ENCODE measurements around the gene PRPF40B. TPM values are rescaled to one million over a fixed set of nuclear protein-coding genes. Genes with fewer than 3 reads are reported as not detected.

PRPF40B gene
- total RNA-seq, 1 donor from 2014 or later: 7.3 TPM

GRCh38 chr12:49635036-49635435 lies 11.7 kb downstream of the PRPF40B start:
- H3K36me3 ChIP-seq (ENCODE audit: control insufficient read depth in 3 of 3, insufficient read depth in 3 of 3, low read length in 3 of 3): peaks cover 36 to 50% (median 41%) of the 10 kb centered on the region in 3 donors
- no peaks in the 10 kb centered on the region for H3K9me3 ChIP-seq (ENCODE audit: control insufficient read depth in 3 of 3, low read length in 3 of 3)
- peaks cover 7 to 15% (median 11%) of the 10 kb centered on the region in 3 donors for H3K4me1 ChIP-seq (ENCODE audit: control insufficient read depth in 3 of 3, insufficient read depth in 3 of 3, low read length in 3 of 3)
- no peak overlapping the region for H3K27ac ChIP-seq (ENCODE audit: low read depth, low read length)
- no peaks in the 10 kb centered on the region for H3K27me3 ChIP-seq (ENCODE audit: control insufficient read depth in 3 of 3, insufficient read depth in 3 of 3, low read length in 3 of 3)
- H3K4me3 ChIP-seq (ENCODE audit: low read length in 3 of 3): no peak overlapping the region
- no peak overlapping the region for H3K9ac ChIP-seq (ENCODE audit: low read depth in 1 of 3, low read length in 3 of 3)

- Histone ChIP-seq H3K27me3 (ENCODE audit: control insufficient read depth in 3 of 3, insufficient read depth in 3 of 3, low read length in 3 of 3) (no peaks in the 10 kb centered on the region), H3K9me3 (ENCODE audit: control insufficient read depth in 3 of 3, low read length in 3 of 3) (no peaks in the 10 kb centered on the region), H3K9ac (ENCODE audit: low read depth in 1 of 3, low read length in 3 of 3) (no peak overlapping the region), H3K4me1 (ENCODE audit: control insufficient read depth in 3 of 3, insufficient read depth in 3 of 3, low read length in 3 of 3) (peaks cover 11 to 21% (median 14%) of the 10 kb centered on the region in 3 donors), H3K27ac (ENCODE audit: low read depth, low read length) (no peak overlapping the region), H3K36me3 (ENCODE audit: control insufficient read depth in 3 of 3, insufficient read depth in 3 of 3, low read length in 3 of 3) (peaks cover 36 to 50% (median 41%) of the 10 kb centered on the region in 3 donors), H3K4me3 (ENCODE audit: low read length in 3 of 3) (no peak overlapping the region)
Observed at GRCh38 chr12:49635656-49636055, 12.3 kb downstream of the PRPF40B start.

- Histone ChIP-seq H3K4me3 (ENCODE audit: low read length in 3 of 3) (no peak overlapping the region), H3K9me3 (ENCODE audit: control insufficient read depth in 3 of 3, low read length in 3 of 3) (no peaks in the 10 kb centered on the region), H3K9ac (ENCODE audit: low read depth in 1 of 3, low read length in 3 of 3) (peak overlapping the region in 1 of 3 donors; percentile 60), H3K27ac (ENCODE audit: low read depth, low read length) (no peak overlapping the region), H3K27me3 (ENCODE audit: control insufficient read depth in 3 of 3, insufficient read depth in 3 of 3, low read length in 3 of 3) (no peaks in the 10 kb centered on the region), H3K4me1 (ENCODE audit: control insufficient read depth in 3 of 3, insufficient read depth in 3 of 3, low read length in 3 of 3) (peaks cover 12 to 27% (median 20%) of the 10 kb centered on the region in 3 donors), H3K36me3 (ENCODE audit: control insufficient read depth in 3 of 3, insufficient read depth in 3 of 3, low read length in 3 of 3) (peaks cover 37 to 50% (median 40%) of the 10 kb centered on the region in 3 donors)
Observed at GRCh38 chr12:49636574-49636973, 13.2 kb downstream of the PRPF40B start.

GRCh38 chr12:49636979-49637755 lies 13.8 kb downstream of the PRPF40B start:
- H3K27me3 ChIP-seq (ENCODE audit: control insufficient read depth in 3 of 3, insufficient read depth in 3 of 3, low read length in 3 of 3): no peaks in the 10 kb centered on the region
- peak overlapping the region in 1 of 3 donors; percentile 60 for H3K9ac ChIP-seq (ENCODE audit: low read depth in 1 of 3, low read length in 3 of 3)
- H3K9me3 ChIP-seq (ENCODE audit: control insufficient read depth in 3 of 3, low read length in 3 of 3): no peaks in the 10 kb centered on the region
- H3K27ac ChIP-seq (ENCODE audit: low read depth, low read length): no peak overlapping the region
- H3K4me1 ChIP-seq (ENCODE audit: control insufficient read depth in 3 of 3, insufficient read depth in 3 of 3, low read length in 3 of 3): peaks cover 12 to 28% (median 20%) of the 10 kb centered on the region in 3 donors
- no peak overlapping the region for H3K4me3 ChIP-seq (ENCODE audit: low read length in 3 of 3)
- peaks cover 36 to 49% (median 37%) of the 10 kb centered on the region in 3 donors for H3K36me3 ChIP-seq (ENCODE audit: control insufficient read depth in 3 of 3, insufficient read depth in 3 of 3, low read length in 3 of 3)

GRCh38 chr12:49641748-49642369 lies 18.5 kb downstream of the PRPF40B start:
- peaks cover 55 to 59% (median 56%) of the 10 kb centered on the region in 3 donors for H3K36me3 ChIP-seq (ENCODE audit: control insufficient read depth in 3 of 3, insufficient read depth in 3 of 3, low read length in 3 of 3)
- H3K4me1 ChIP-seq (ENCODE audit: control insufficient read depth in 3 of 3, insufficient read depth in 3 of 3, low read length in 3 of 3): peaks cover 19 to 48% (median 34%) of the 10 kb centered on the region in 3 donors
- no peak overlapping the region for H3K9ac ChIP-seq (ENCODE audit: low read depth in 1 of 3, low read length in 3 of 3)
- no peak overlapping the region for H3K4me3 ChIP-seq (ENCODE audit: low read length in 3 of 3)
- H3K27me3 ChIP-seq (ENCODE audit: control insufficient read depth in 3 of 3, insufficient read depth in 3 of 3, low read length in 3 of 3): no peaks in the 10 kb centered on the region
- no peaks in the 10 kb centered on the region for H3K9me3 ChIP-seq (ENCODE audit: control insufficient read depth in 3 of 3, low read length in 3 of 3)
- no peak overlapping the region for H3K27ac ChIP-seq (ENCODE audit: low read depth, low read length)

GRCh38 chr12:49642370-49642802 lies 19.0 kb downstream of the PRPF40B start:
- Histone ChIP-seq H3K27ac (ENCODE audit: low read depth, low read length) (no peak overlapping the region), H3K9me3 (ENCODE audit: control insufficient read depth in 3 of 3, low read length in 3 of 3) (no peaks in the 10 kb centered on the region), H3K36me3 (ENCODE audit: control insufficient read depth in 3 of 3, insufficient read depth in 3 of 3, low read length in 3 of 3) (peaks cover 54 to 59% (median 56%) of the 10 kb centered on the region in 3 donors), H3K4me3 (ENCODE audit: low read length in 3 of 3) (no peak overlapping the region), H3K27me3 (ENCODE audit: control insufficient read depth in 3 of 3, insufficient read depth in 3 of 3, low read length in 3 of 3) (no peaks in the 10 kb centered on the region), H3K9ac (ENCODE audit: low read depth in 1 of 3, low read length in 3 of 3) (no peak overlapping the region), H3K4me1 (ENCODE audit: control insufficient read depth in 3 of 3, insufficient read depth in 3 of 3, low read length in 3 of 3) (peaks cover 19 to 48% (median 31%) of the 10 kb centered on the region in 3 donors)

- peaks cover 21 to 55% (median 37%) of the 10 kb centered on the region in 3 donors for H3K4me1 ChIP-seq (ENCODE audit: control insufficient read depth in 3 of 3, insufficient read depth in 3 of 3, low read length in 3 of 3)
- no peak overlapping the region for H3K9ac ChIP-seq (ENCODE audit: low read depth in 1 of 3, low read length in 3 of 3)
- H3K27ac ChIP-seq (ENCODE audit: low read depth, low read length): no peak overlapping the region
- no peaks in the 10 kb centered on the region for H3K9me3 ChIP-seq (ENCODE audit: control insufficient read depth in 3 of 3, low read length in 3 of 3)
- no peaks in the 10 kb centered on the region for H3K27me3 ChIP-seq (ENCODE audit: control insufficient read depth in 3 of 3, insufficient read depth in 3 of 3, low read length in 3 of 3)
- no peak overlapping the region for H3K4me3 ChIP-seq (ENCODE audit: low read length in 3 of 3)
- H3K36me3 ChIP-seq (ENCODE audit: control insufficient read depth in 3 of 3, insufficient read depth in 3 of 3, low read length in 3 of 3): peaks cover 54 to 56% (median 54%) of the 10 kb centered on the region in 3 donors
Observed at GRCh38 chr12:49643135-49643534, 19.8 kb downstream of the PRPF40B start.

GRCh38 chr12:49643961-49644619 lies 20.7 kb downstream of the PRPF40B start:
- H3K4me3 ChIP-seq (ENCODE audit: low read length in 3 of 3): no peak overlapping the region
- H3K27me3 ChIP-seq (ENCODE audit: control insufficient read depth in 3 of 3, insufficient read depth in 3 of 3, low read length in 3 of 3): no peaks in the 10 kb centered on the region
- H3K4me1 ChIP-seq (ENCODE audit: control insufficient read depth in 3 of 3, insufficient read depth in 3 of 3, low read length in 3 of 3): peaks cover 25 to 65% (median 45%) of the 10 kb centered on the region in 3 donors
- H3K9me3 ChIP-seq (ENCODE audit: control insufficient read depth in 3 of 3, low read length in 3 of 3): no peaks in the 10 kb centered on the region
- H3K9ac ChIP-seq (ENCODE audit: low read depth in 1 of 3, low read length in 3 of 3): peak overlapping the region in 1 of 3 donors; percentile 25
- no peak overlapping the region for H3K27ac ChIP-seq (ENCODE audit: low read depth, low read length)
- H3K36me3 ChIP-seq (ENCODE audit: control insufficient read depth in 3 of 3, insufficient read depth in 3 of 3, low read length in 3 of 3): peaks cover 51 to 58% (median 56%) of the 10 kb centered on the region in 3 donors

- no peak overlapping the region for H3K27ac ChIP-seq (ENCODE audit: low read depth, low read length)
- peak overlapping the region in 1 of 3 donors; percentile 25 for H3K9ac ChIP-seq (ENCODE audit: low read depth in 1 of 3, low read length in 3 of 3)
- H3K36me3 ChIP-seq (ENCODE audit: control insufficient read depth in 3 of 3, insufficient read depth in 3 of 3, low read length in 3 of 3): peaks cover 50 to 60% (median 57%) of the 10 kb centered on the region in 3 donors
Observed at GRCh38 chr12:49644620-49644994, 21.2 kb downstream of the PRPF40B start.

More at GRCh38 chr12:49644620-49644994, 21.2 kb downstream of the PRPF40B start:
- no peaks in the 10 kb centered on the region for H3K9me3 ChIP-seq (ENCODE audit: control insufficient read depth in 3 of 3, low read length in 3 of 3)
- no peak overlapping the region for H3K4me3 ChIP-seq (ENCODE audit: low read length in 3 of 3)
- peaks cover 25 to 66% (median 47%) of the 10 kb centered on the region in 3 donors for H3K4me1 ChIP-seq (ENCODE audit: control insufficient read depth in 3 of 3, insufficient read depth in 3 of 3, low read length in 3 of 3)
- no peaks in the 10 kb centered on the region for H3K27me3 ChIP-seq (ENCODE audit: control insufficient read depth in 3 of 3, insufficient read depth in 3 of 3, low read length in 3 of 3)

All from skeletal muscle tissue (tissue), 4 donors.